GM13977 (cell line): ENCODE data around the gene AKAP6.

Source experiments
- DNase-seq: peaks from one replicate; pipeline ENCODE4 v3.0.0; 2012; ENCODE audit warnings: low spot score
- CTCF ChIP-seq: IDR thresholded peaks from 2 replicates; pipeline ENCODE4 v1.5.1; 2012; ENCODE audit warnings: mild to moderate bottlenecking, control low read depth; ENCODE audit not compliant: insufficient read depth; ENCODE audit errors: extremely low read depth, missing control alignments
- in situ Hi-C: fragments of 300-500 bp; cut with MboI; formaldehyde crosslinking; loops from one replicate; pipeline ENCODE4 v1.12.0; 2022; ENCODE audit warnings: low sequenced_read_pairs, low pct_unique_long_range_greater_than_20kb, mixed read lengths, inconsistent platforms; ENCODE audit not compliant: unreplicated experiment

AKAP6 gene

GRCh38 chr14:32820682-32821081, 491.6 kb downstream of the AKAP6 start:
- TF ChIP-seq CTCF = no peak
- no peak for DNase-seq
- in situ Hi-C loops = no loop called here

- in situ Hi-C loops = no loop called here
- no peak for TF ChIP-seq CTCF
- DNase-seq = no peak
Observed at GRCh38 chr14:32821964-32822653, 493.0 kb downstream of the AKAP6 start.

- no peak for DNase-seq
- in situ Hi-C loops = no loop called here
- no peak for TF ChIP-seq CTCF
Observed at GRCh38 chr14:32823706-32824105, 494.6 kb downstream of the AKAP6 start.

GRCh38 chr14:32824195-32824594, 495.1 kb downstream of the AKAP6 start:
- in situ Hi-C loops = no loop called here
- no peak for DNase-seq
- no peak for TF ChIP-seq CTCF

GRCh38 chr14:32825058-32825457, 496.0 kb downstream of the AKAP6 start:
- in situ Hi-C loops = no loop called here
- DNase-seq = no peak

GRCh38 chr14:32826404-32827082, 497.4 kb downstream of the AKAP6 start:
- no peak for TF ChIP-seq CTCF
- in situ Hi-C loops = no loop called here
- no peak for DNase-seq

More at GRCh38 chr14:32825058-32825457, 496.0 kb downstream of the AKAP6 start:
- no peak for TF ChIP-seq CTCF
